ENCODE results near the gene TRIM31. TPM values are rescaled to one million over a fixed set of nuclear protein-coding genes. Genes with fewer than 3 reads are reported as not detected.

The TRIM31 gene, protein sequence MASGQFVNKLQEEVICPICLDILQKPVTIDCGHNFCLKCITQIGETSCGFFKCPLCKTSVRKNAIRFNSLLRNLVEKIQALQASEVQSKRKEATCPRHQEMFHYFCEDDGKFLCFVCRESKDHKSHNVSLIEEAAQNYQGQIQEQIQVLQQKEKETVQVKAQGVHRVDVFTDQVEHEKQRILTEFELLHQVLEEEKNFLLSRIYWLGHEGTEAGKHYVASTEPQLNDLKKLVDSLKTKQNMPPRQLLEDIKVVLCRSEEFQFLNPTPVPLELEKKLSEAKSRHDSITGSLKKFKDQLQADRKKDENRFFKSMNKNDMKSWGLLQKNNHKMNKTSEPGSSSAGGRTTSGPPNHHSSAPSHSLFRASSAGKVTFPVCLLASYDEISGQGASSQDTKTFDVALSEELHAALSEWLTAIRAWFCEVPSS
- not detected for total RNA-seq

- Mint-ChIP-seq H3K27me3 (peaks cover 39% of the 10 kb centered on the region), H3K4me3 (no peak within 1 kb of the TSS), H3K27ac (no peak within 1 kb of the TSS), H3K36me3 (ENCODE audit: low read depth) (no peaks in the 10 kb centered on the region), H3K9me3 (no peaks in the 10 kb centered on the region), H3K4me1 (ENCODE audit: low read depth) (peaks cover 13% of the 10 kb centered on the region)
- peak; percentile 52 for DNase-seq
- CTCF ChIA-PET = interaction anchor here (2.9 to 7.7 kb wide), 2 partner anchors 10 to 18 kb away, joined by 19 to 61 read pairs; no protein-coding TSS in a partner anchor
- intact Hi-C loops (cut with micrococcal nuclease) = no loop called here
- TF ChIP-seq, protein P1, sequence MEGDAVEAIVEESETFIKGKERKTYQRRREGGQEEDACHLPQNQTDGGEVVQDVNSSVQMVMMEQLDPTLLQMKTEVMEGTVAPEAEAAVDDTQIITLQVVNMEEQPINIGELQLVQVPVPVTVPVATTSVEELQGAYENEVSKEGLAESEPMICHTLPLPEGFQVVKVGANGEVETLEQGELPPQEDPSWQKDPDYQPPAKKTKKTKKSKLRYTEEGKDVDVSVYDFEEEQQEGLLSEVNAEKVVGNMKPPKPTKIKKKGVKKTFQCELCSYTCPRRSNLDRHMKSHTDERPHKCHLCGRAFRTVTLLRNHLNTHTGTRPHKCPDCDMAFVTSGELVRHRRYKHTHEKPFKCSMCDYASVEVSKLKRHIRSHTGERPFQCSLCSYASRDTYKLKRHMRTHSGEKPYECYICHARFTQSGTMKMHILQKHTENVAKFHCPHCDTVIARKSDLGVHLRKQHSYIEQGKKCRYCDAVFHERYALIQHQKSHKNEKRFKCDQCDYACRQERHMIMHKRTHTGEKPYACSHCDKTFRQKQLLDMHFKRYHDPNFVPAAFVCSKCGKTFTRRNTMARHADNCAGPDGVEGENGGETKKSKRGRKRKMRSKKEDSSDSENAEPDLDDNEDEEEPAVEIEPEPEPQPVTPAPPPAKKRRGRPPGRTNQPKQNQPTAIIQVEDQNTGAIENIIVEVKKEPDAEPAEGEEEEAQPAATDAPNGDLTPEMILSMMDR (IDR thresholded peaks at IDR 0.05) = no peak
- POLR2A ChIA-PET = interaction anchor here (0.8 kb wide), 1 partner anchor 23 kb away, joined by 3 read pairs; the partner anchor contains the start of gene TRIM40
- ATAC-seq = peak; percentile 87
These were observed at the start of gene TRIM31 for GRCh38 chr6:30113003-30113759. Gene TRIM31, minus strand, starts transcription at chr6:30113090. Its CDS starts 285 bp downstream, at chr6:30112805.

- H3K9me3 Mint-ChIP-seq = no peaks in the 10 kb centered on the region
- intact Hi-C loops (cut with micrococcal nuclease) = no loop called here
- ATAC-seq = no peak
- no peaks in the 10 kb centered on the region for H3K36me3 Mint-ChIP-seq (ENCODE audit: low read depth)
- H3K4me3 Mint-ChIP-seq = no peak overlapping the region
- TF ChIP-seq, protein P1 (IDR thresholded peaks at IDR 0.05) = no peak
- ChIA-PET POLR2A (no interaction called here), CTCF (no interaction called here)
- peaks cover 20% of the 10 kb centered on the region for H3K27me3 Mint-ChIP-seq
- no peak for DNase-seq
- no peak overlapping the region for H3K27ac Mint-ChIP-seq
- H3K4me1 Mint-ChIP-seq (ENCODE audit: low read depth) = peaks cover 25% of the 10 kb centered on the region
These were observed 49.6 kb upstream of the TRIM31 start for GRCh38 chr6:30162265-30163089.

- ATAC-seq (no peak), DNase-seq (no peak)
- no peaks in the 10 kb centered on the region for H3K9me3 Mint-ChIP-seq
- no peaks in the 10 kb centered on the region for H3K36me3 Mint-ChIP-seq (ENCODE audit: low read depth)
- H3K4me1 Mint-ChIP-seq (ENCODE audit: low read depth) = peaks cover 18% of the 10 kb centered on the region
- no peak within 1 kb of the TSS for H3K4me3 Mint-ChIP-seq
- intact Hi-C loops (cut with micrococcal nuclease) = no loop called here
- TF ChIP-seq, protein P1 (IDR thresholded peaks at IDR 0.05) = no peak
- H3K27ac Mint-ChIP-seq = no peak within 1 kb of the TSS
- POLR2A ChIA-PET = interaction anchor here (1.6 kb wide), 1 partner anchor 53 kb away, joined by 3 read pairs; no protein-coding TSS in a partner anchor
- H3K27me3 Mint-ChIP-seq = peaks cover 24% of the 10 kb centered on the region
- CTCF ChIA-PET = no interaction called here
These were observed 48.1 kb upstream of the TRIM31 start, which contains the start of gene TRIM10 for GRCh38 chr6:30160785-30161531. Gene TRIM10, minus strand, starts transcription at chr6:30161211. Its CDS starts 353 bp downstream, at chr6:30160858.

GRCh38 chr6:30160008-30160784 is 47.3 kb upstream of the TRIM31 start:
- intact Hi-C loops (cut with micrococcal nuclease) = no loop called here
- Mint-ChIP-seq H3K4me1 (ENCODE audit: low read depth) (peaks cover 18% of the 10 kb centered on the region), H3K9me3 (no peaks in the 10 kb centered on the region), H3K27ac (no peak overlapping the region), H3K4me3 (no peak overlapping the region), H3K36me3 (ENCODE audit: low read depth) (no peaks in the 10 kb centered on the region), H3K27me3 (peaks cover 22% of the 10 kb centered on the region)
- CTCF ChIA-PET = no interaction called here
- DNase-seq = no peak
- no peak for ATAC-seq
- TF ChIP-seq, protein P1 (IDR thresholded peaks at IDR 0.05) = no peak
- POLR2A ChIA-PET = interaction anchor here (1.6 kb wide), 1 partner anchor 54 kb away, joined by 3 read pairs; no protein-coding TSS in a partner anchor

All from activated CD8-positive, alpha-beta T cell treated with anti-CD3 and anti-CD28 coated beads for 36 hours (primary cell).